ENCODE measurements around the gene RLF. TPM values are rescaled to one million over a fixed set of nuclear protein-coding genes. Genes with fewer than 3 reads are reported as not detected.
A peak's percentile ranks its signal among the peaks of the same experiment; 100 is the strongest.

The RLF gene
- polyA plus RNA-seq, 2 of the 4 experiments (the other 2 are of a cell fraction) = 4.7 to 7.9 TPM

GRCh38 chr1:40151457-40152079 is 9.6 kb upstream of the RLF start:
- ATAC-seq = no peak
- no peak for DNase-seq (ENCODE audit: low read depth in 1 of 2, low spot score in 1 of 2)
- H3K4me3 ChIP-seq = no peak overlapping the region
- no peak overlapping the region for H3K27ac ChIP-seq
- no peaks in the 10 kb centered on the region for H3K4me1 ChIP-seq
- H3K9me3 ChIP-seq = no peaks in the 10 kb centered on the region
- ChIA-PET CTCF (interaction anchor here (0.7 to 6.9 kb wide), 12 partner anchors 8 to 246 kb away, joined by 3 to 72 read pairs (median 5); partner anchors contain the start of gene COL9A2), POLR2A (no interaction called here)
- TF ChIP-seq FOXS1 (CRISPR knock-in tag; IDR thresholded peaks at IDR 0.05) = no peak
- TF ChIP-seq ZNF302 (CRISPR knock-in tag; IDR thresholded peaks at IDR 0.05) = no peak
- TF ChIP-seq CHD4 (IDR thresholded peaks at IDR 0.05; ENCODE audit: borderline replicate concordance) = no peak
- H3K4me2 ChIP-seq = no peak overlapping the region
- no peak for FAIRE-seq
- 68% methylated on average over 5 of the region's 6 CpGs for WGBS (ENCODE audit: missing lambda C conversion rate)

DNA sequence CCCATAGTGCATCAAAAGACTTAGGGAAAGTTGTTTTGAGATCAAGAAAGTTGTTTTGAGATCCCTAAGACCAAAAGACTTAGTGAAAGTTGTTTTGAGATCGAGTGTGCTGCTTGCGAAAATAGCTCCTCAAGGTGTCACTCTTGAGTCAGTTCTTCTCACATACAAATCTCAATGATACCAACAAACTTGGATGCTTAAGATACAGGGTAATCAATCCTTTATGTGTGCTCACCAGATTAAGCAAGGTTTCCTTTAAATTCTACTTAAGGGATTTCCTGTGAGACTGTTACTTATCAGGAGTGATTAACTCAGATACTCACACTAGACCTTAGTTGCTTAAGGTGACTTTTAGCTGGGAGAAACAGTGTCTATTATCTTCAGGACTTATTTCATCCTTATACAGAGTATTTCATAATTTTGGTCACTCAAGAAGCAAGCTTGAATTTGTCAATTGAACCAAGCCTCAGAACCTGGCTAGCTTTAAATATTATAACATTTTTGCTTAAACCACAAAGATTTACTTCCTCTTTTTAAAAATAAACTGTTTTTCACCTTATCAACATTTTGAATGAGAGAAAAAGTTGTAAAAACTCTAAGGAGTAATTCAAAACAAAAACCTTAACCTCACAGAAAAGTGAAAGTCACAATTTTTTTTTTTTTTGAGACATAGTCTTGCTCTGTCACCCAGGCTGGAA is 8.0 kb upstream of the RLF start:
- 2% methylated on average over 2 of the region's 2 CpGs for WGBS (ENCODE audit: missing lambda C conversion rate)
- FAIRE-seq (no peak), DNase-seq (ENCODE audit: low read depth in 1 of 2, low spot score in 1 of 2) (peak in 1 of 2 experiments; percentile 61)

More for the DNA sequence above, 8.0 kb upstream of the RLF start:
- Histone ChIP-seq H3K4me1 (no peaks in the 10 kb centered on the region), H3K27ac (no peak overlapping the region), H3K9me3 (no peaks in the 10 kb centered on the region), H3K4me3 (no peak overlapping the region), H3K4me2 (peak overlapping the region; percentile 64)
- CTCF ChIA-PET = interaction anchor here (0.6 to 6.9 kb wide), 35 partner anchors 10 to 459 kb away, joined by 3 to 72 read pairs (median 4); partner anchors contain the start of gene COL9A2
- POLR2A ChIA-PET = no interaction called here
- TF ChIP-seq CBX2 (IDR thresholded peaks at IDR 0.05; ENCODE audit: borderline replicate concordance, low read depth) = no peak
- TF ChIP-seq, protein P1, sequence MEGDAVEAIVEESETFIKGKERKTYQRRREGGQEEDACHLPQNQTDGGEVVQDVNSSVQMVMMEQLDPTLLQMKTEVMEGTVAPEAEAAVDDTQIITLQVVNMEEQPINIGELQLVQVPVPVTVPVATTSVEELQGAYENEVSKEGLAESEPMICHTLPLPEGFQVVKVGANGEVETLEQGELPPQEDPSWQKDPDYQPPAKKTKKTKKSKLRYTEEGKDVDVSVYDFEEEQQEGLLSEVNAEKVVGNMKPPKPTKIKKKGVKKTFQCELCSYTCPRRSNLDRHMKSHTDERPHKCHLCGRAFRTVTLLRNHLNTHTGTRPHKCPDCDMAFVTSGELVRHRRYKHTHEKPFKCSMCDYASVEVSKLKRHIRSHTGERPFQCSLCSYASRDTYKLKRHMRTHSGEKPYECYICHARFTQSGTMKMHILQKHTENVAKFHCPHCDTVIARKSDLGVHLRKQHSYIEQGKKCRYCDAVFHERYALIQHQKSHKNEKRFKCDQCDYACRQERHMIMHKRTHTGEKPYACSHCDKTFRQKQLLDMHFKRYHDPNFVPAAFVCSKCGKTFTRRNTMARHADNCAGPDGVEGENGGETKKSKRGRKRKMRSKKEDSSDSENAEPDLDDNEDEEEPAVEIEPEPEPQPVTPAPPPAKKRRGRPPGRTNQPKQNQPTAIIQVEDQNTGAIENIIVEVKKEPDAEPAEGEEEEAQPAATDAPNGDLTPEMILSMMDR (IDR thresholded peaks at IDR 0.05) = peak; percentile 65
- TF ChIP-seq PBX3 (IDR thresholded peaks at IDR 0.05) = no peak
- TF ChIP-seq RARB (CRISPR knock-in tag; IDR thresholded peaks at IDR 0.05) = no peak
- TF ChIP-seq CBX8 (IDR thresholded peaks at IDR 0.05) = no peak
- no peak for TF ChIP-seq RNF2 (IDR thresholded peaks at IDR 0.05; ENCODE audit: borderline replicate concordance, low read depth)
- no peak for TF ChIP-seq FOXS1 (CRISPR knock-in tag; IDR thresholded peaks at IDR 0.05)
- no peak for TF ChIP-seq ESRRA (IDR thresholded peaks at IDR 0.05; ENCODE audit: borderline replicate concordance, low read length)
- TF ChIP-seq POLR2AphosphoS2 (conservative IDR thresholded peaks at IDR 0.05; ENCODE audit: low read length) = no peak
- TF ChIP-seq JUN (IDR thresholded peaks at IDR 0.05) = no peak
- no peak for TF ChIP-seq TP53 (CRISPR knock-in tag; IDR thresholded peaks at IDR 0.05)
- peak; percentile 58 for TF ChIP-seq SMC3 (IDR thresholded peaks at IDR 0.05)
- TF ChIP-seq RAD21 (conservative IDR thresholded peaks at IDR 0.05 in 1 of 2, IDR thresholded peaks at IDR 0.05 in 1 of 2) = peak; percentile 53 to 60; a peak in 4 of 5 replicates
- TF ChIP-seq HMGXB4 (CRISPR knock-in tag; IDR thresholded peaks at IDR 0.05; ENCODE audit: borderline replicate concordance) = no peak
- ATAC-seq = peak; percentile 43 to 66; a peak in 3 of 6 replicates
